ENCODE results near the gene INSYN2A. TPM values are rescaled to one million over a fixed set of nuclear protein-coding genes. Genes with fewer than 3 reads are reported as not detected.

Gene INSYN2A
- total RNA-seq, 1 donor from 2014 or later: not detected

DNA sequence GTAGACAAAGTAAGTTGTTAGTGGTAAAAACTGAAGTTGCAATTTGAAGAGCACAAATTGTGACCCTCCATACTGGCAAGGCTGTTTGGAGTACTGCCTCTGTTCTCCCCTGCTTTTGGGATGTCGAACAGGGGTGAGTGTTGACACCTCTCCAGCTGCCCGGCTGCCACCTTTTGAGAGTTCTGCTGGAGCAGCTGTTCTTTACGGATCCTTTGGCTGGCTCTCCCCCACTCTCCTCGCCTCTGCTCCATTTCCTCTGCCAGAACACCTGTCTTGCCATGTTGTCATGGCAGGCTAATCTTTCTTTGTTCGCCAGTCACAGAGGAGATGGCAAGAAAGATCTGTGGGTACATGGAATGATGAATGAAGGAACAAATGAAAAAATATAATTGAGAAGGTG is 34.9 kb downstream of the INSYN2A start:
- Histone ChIP-seq H3K27ac (no peak overlapping the region), H3K4me3 (no peak overlapping the region), H3K4me1 (no peaks in the 10 kb centered on the region), H3K36me3 (no peaks in the 10 kb centered on the region), H3K9me3 (no peaks in the 10 kb centered on the region), H3K27me3 (no peaks in the 10 kb centered on the region)
- TF ChIP-seq, protein P1, sequence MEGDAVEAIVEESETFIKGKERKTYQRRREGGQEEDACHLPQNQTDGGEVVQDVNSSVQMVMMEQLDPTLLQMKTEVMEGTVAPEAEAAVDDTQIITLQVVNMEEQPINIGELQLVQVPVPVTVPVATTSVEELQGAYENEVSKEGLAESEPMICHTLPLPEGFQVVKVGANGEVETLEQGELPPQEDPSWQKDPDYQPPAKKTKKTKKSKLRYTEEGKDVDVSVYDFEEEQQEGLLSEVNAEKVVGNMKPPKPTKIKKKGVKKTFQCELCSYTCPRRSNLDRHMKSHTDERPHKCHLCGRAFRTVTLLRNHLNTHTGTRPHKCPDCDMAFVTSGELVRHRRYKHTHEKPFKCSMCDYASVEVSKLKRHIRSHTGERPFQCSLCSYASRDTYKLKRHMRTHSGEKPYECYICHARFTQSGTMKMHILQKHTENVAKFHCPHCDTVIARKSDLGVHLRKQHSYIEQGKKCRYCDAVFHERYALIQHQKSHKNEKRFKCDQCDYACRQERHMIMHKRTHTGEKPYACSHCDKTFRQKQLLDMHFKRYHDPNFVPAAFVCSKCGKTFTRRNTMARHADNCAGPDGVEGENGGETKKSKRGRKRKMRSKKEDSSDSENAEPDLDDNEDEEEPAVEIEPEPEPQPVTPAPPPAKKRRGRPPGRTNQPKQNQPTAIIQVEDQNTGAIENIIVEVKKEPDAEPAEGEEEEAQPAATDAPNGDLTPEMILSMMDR (IDR thresholded peaks at IDR 0.05): no peak
- DNase-seq (ENCODE audit: low spot score in 2 of 2): no peak
- intact Hi-C loops (cut with DNase I): no loop called here

DNA sequence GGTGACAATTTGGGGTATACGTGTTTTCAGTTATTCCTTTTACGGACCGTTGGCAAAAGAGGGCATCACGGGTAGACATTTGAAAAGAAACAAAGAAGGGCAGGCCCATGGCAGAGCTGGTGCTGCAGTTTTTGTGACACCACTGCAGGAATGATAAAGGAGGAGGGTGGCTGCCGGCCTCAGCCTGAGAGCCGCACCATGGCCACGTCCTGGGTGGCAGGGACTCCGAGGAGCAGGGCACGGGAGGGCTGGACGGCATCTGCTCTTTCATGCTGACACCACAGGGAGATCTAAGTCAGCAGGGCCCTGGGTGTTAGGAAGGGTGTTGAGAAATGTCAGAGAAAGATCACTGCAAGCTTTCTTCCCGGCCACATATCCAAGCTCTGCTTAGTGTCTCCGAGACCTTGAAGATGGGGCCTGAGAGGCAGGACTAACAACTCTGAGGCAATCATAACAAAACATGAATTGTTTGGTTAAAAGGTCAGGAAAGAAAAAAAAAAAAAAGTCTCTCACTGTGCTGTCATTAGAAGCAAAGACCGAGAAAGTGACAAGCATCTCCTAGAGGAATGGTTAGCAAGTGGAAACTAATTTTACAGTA is 36.6 kb downstream of the INSYN2A start:
- no peaks in the 10 kb centered on the region for H3K36me3 ChIP-seq
- H3K27ac ChIP-seq: no peak overlapping the region
- TF ChIP-seq, protein P1 (IDR thresholded peaks at IDR 0.05): no peak
- no peak for DNase-seq (ENCODE audit: low spot score in 2 of 2)
- no peaks in the 10 kb centered on the region for H3K4me1 ChIP-seq
- no peaks in the 10 kb centered on the region for H3K9me3 ChIP-seq
- H3K27me3 ChIP-seq: no peaks in the 10 kb centered on the region
- intact Hi-C loops (cut with DNase I): no loop called here
- H3K4me3 ChIP-seq: no peak overlapping the region

DNA sequence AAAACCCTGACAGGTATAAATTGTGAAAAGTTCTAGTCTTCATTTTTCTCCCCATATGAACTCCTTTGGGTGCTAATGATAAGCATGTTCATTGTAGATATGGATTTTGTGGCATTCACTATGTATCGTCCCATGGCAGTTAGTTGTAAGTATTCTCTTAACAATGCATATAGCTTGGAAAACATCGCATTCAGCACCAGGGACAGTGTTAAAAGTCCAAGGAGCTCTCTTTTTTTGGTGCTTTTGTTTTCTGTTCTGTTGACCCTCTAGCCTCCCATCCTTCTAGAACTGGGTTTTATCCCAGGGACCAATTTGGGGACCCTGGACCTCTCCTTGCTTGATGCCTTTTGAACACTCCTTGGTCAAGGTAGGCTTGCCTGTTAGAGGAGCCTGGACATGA is 37.7 kb downstream of the INSYN2A start:
- intact Hi-C loops (cut with DNase I): no loop called here

DNA sequence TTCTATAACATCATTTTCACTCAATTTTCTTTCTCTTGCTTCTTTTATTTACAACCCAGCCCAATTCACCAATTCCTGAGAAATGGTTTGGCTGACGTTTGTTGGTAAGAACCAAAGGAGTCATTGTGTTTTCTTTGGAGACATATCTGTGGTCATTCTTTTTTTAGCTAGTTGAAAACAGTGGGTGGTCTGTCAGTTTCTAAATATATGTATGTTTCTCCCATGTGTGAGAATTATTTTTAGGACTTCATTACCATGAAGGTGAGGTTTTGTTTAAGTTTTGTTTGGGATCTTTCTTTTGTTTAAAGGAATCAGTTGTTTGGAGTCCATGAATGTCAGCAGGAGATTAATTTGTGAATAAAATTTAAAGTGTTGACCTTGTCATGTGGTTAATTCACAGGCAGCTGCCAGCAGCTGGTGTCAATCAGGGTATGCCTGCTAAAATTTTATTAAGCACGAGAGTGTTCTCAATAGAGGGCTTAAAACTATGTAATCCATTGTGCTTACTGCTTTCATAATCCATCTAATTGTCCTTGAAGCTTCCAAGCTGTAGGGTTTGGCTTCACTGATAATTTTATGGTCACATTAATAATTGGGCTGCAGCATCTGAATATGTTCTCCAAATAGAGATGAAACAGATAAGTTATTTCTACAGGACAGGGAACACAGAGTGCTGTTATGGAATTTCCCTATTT is 38.7 kb downstream of the INSYN2A start:
- no peak overlapping the region for H3K4me3 ChIP-seq
- intact Hi-C loops (cut with DNase I): no loop called here
- H3K27ac ChIP-seq: peak overlapping the region in 1 of 2 donors; percentile 1
- no peaks in the 10 kb centered on the region for H3K27me3 ChIP-seq
- H3K9me3 ChIP-seq: no peaks in the 10 kb centered on the region
- TF ChIP-seq, protein P1 (IDR thresholded peaks at IDR 0.05): no peak
- no peaks in the 10 kb centered on the region for H3K36me3 ChIP-seq
- no peak for DNase-seq (ENCODE audit: low spot score in 2 of 2)
- H3K4me1 ChIP-seq: no peaks in the 10 kb centered on the region

More for the DNA sequence above, 37.7 kb downstream of the INSYN2A start:
- H3K27me3 ChIP-seq: no peaks in the 10 kb centered on the region
- H3K36me3 ChIP-seq: no peaks in the 10 kb centered on the region
- DNase-seq (ENCODE audit: low spot score in 2 of 2): no peak
- no peak overlapping the region for H3K4me3 ChIP-seq
- no peaks in the 10 kb centered on the region for H3K9me3 ChIP-seq
- no peaks in the 10 kb centered on the region for H3K4me1 ChIP-seq
- TF ChIP-seq, protein P1 (IDR thresholded peaks at IDR 0.05): no peak
- H3K27ac ChIP-seq: no peak overlapping the region

DNA sequence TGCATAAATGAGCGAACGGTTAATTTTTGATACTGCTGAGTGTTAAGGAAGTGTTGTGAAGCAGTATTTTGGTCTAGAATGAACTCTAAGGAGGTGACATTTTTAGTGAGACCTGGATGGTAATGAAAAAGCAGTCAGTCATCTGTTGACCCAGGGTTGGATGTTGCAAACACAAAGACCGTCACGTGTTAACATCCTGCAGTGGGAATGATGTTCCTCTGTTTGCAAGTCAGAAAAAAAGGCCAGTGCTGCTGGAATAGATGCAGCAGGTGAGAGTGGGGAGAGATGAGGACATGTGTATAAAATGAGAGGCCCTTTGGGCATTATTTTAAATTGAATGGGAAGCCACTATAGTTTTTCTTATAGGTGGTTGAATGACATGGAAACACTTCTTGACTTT is 39.3 kb downstream of the INSYN2A start:
- DNase-seq (ENCODE audit: low spot score in 2 of 2): no peak
- intact Hi-C loops (cut with DNase I): no loop called here
- Histone ChIP-seq H3K4me1 (no peaks in the 10 kb centered on the region), H3K27ac (no peak overlapping the region), H3K27me3 (no peaks in the 10 kb centered on the region), H3K4me3 (no peak overlapping the region), H3K9me3 (no peaks in the 10 kb centered on the region), H3K36me3 (no peaks in the 10 kb centered on the region)
- TF ChIP-seq, protein P1 (IDR thresholded peaks at IDR 0.05): no peak

Data from ascending aorta (tissue), 2 donors.